Loucy (cell line): ENCODE measurements around the gene DHRS2.

Source experiments
- H2AFZ ChIP-seq: fragments of 200-600 bp; sonication (generic); 2 replicates; pipeline ENCODE4 v1.6.0; 2016; ENCODE audit warnings: antibody characterized with exemption, mild to moderate bottlenecking, low read length, moderate library complexity
- H3F3A ChIP-seq: fragments of 200-600 bp; 2 replicates; pipeline ENCODE4 v1.6.0; 2016; ENCODE audit warnings: antibody characterized with exemption, low read depth, mild to moderate bottlenecking
- H3K27me3 ChIP-seq: fragments of 200-600 bp; sonication (generic); 2 replicates; pipeline ENCODE4 v1.6.1; 2014; ENCODE audit warnings: low read length, mild to moderate bottlenecking; ENCODE audit not compliant: insufficient read depth, poor library complexity, severe bottlenecking
- H3K36me3 ChIP-seq: fragments of 200-600 bp; sonication (generic); 2 replicates; pipeline ENCODE4 v1.6.1; 2016; ENCODE audit warnings: low read length; ENCODE audit not compliant: insufficient read depth
- H3K4me1 ChIP-seq: fragments of 200-600 bp; sonication (generic); 2 replicates; pipeline ENCODE4 v1.5.1; 2014; ENCODE audit warnings: low read length, mild to moderate bottlenecking; ENCODE audit not compliant: insufficient read depth, poor library complexity, severe bottlenecking
- H3K4me2 ChIP-seq: fragments of 200-600 bp; sonication (generic); 2 replicates; pipeline ENCODE4 v1.6.0; 2014; ENCODE audit warnings: antibody characterized with exemption, low read length, low read depth, mild to moderate bottlenecking; ENCODE audit not compliant: poor library complexity, severe bottlenecking
- H3K4me3 ChIP-seq: fragments of 200-600 bp; sonication (generic); 2 replicates; pipeline ENCODE4 v1.5.1; 2014; ENCODE audit warnings: low read length, mild to moderate bottlenecking, mixed read lengths; ENCODE audit not compliant: poor library complexity, severe bottlenecking
- H3K79me2 ChIP-seq: fragments of 200-600 bp; sonication (generic); 2 replicates; pipeline ENCODE4 v1.6.1; 2014; ENCODE audit warnings: low read length; ENCODE audit not compliant: insufficient read depth
- H3K9ac ChIP-seq: fragments of 200-600 bp; sonication (generic); 2 replicates; pipeline ENCODE4 v1.6.0; 2014; ENCODE audit warnings: mild to moderate bottlenecking, low read depth, low read length, moderate library complexity; ENCODE audit not compliant: poor library complexity, severe bottlenecking
- H3K9me2 ChIP-seq: fragments of 200-600 bp; sonication (generic); replicated peaks from 2 replicates; pipeline ENCODE4 v1.6.1; 2016; ENCODE audit warnings: low read depth, low read length, mixed read lengths
- H3K9me3 ChIP-seq: fragments of 200-600 bp; sonication (generic); 2 replicates; pipeline ENCODE4 v1.6.1; 2014; ENCODE audit warnings: mild to moderate bottlenecking, antibody characterized with exemption, low read length, low read depth; ENCODE audit not compliant: insufficient read depth
- H4K20me1 ChIP-seq: fragments of 200-600 bp; sonication (generic); 2 replicates; pipeline ENCODE4 v1.6.0; 2014; ENCODE audit warnings: antibody characterized with exemption, low read length, mild to moderate bottlenecking; ENCODE audit not compliant: insufficient read depth, poor library complexity, severe bottlenecking
- CTCF ChIP-seq: fragments of 200-600 bp; sonication (generic); conservative IDR thresholded peaks from 2 replicates; pipeline ENCODE4 v1.5.1; 2014; ENCODE audit warnings: mild to moderate bottlenecking, antibody characterized with exemption, low read length
- EZH2phosphoT487 ChIP-seq: fragments of 200-600 bp; IDR thresholded peaks from 2 replicates; pipeline ENCODE4 v1.6.1; 2018; ENCODE audit warnings: antibody characterized with exemption, mild to moderate bottlenecking, moderate library complexity, borderline replicate concordance

Gene DHRS2

GRCh38 chr14:23647619-23648018 lies 11.5 kb downstream of the DHRS2 start:
- H3K9me2 ChIP-seq: no peaks in the 10 kb centered on the region
- no peak overlapping the region for H3K4me3 ChIP-seq
- no peaks in the 10 kb centered on the region for H3K9me3 ChIP-seq
- no peaks in the 10 kb centered on the region for H3K4me1 ChIP-seq
- H3K4me2 ChIP-seq: no peak overlapping the region
- no peaks in the 10 kb centered on the region for H3K27me3 ChIP-seq
- no peak overlapping the region for H3K9ac ChIP-seq
- H4K20me1 ChIP-seq: no peaks in the 10 kb centered on the region
- no peaks in the 10 kb centered on the region for H3F3A ChIP-seq
- no peak overlapping the region for H2AFZ ChIP-seq
- no peaks in the 10 kb centered on the region for H3K36me3 ChIP-seq
- H3K79me2 ChIP-seq: no peaks in the 10 kb centered on the region
- TF ChIP-seq EZH2phosphoT487 (no peak), CTCF (no peak)

- Histone ChIP-seq H3K79me2 (no peaks in the 10 kb centered on the region), H3K9me2 (no peaks in the 10 kb centered on the region), H2AFZ (no peak overlapping the region), H3F3A (no peaks in the 10 kb centered on the region), H3K36me3 (no peaks in the 10 kb centered on the region), H3K9ac (no peak overlapping the region), H4K20me1 (no peaks in the 10 kb centered on the region), H3K27me3 (no peaks in the 10 kb centered on the region), H3K9me3 (no peaks in the 10 kb centered on the region), H3K4me3 (no peak overlapping the region), H3K4me1 (no peaks in the 10 kb centered on the region), H3K4me2 (no peak overlapping the region)
- TF ChIP-seq CTCF (no peak), EZH2phosphoT487 (no peak)
Measured at GRCh38 chr14:23648764-23649460, 12.7 kb downstream of the DHRS2 start.

- Histone ChIP-seq H3K4me1 (no peaks in the 10 kb centered on the region), H3K27me3 (no peaks in the 10 kb centered on the region), H3K4me3 (no peak overlapping the region), H3K79me2 (no peaks in the 10 kb centered on the region), H3K9me3 (no peaks in the 10 kb centered on the region), H3K9ac (no peak overlapping the region), H3F3A (no peaks in the 10 kb centered on the region), H3K9me2 (no peaks in the 10 kb centered on the region), H3K36me3 (no peaks in the 10 kb centered on the region), H2AFZ (no peak overlapping the region), H4K20me1 (no peaks in the 10 kb centered on the region), H3K4me2 (no peak overlapping the region)
- no peak for TF ChIP-seq CTCF
- no peak for TF ChIP-seq EZH2phosphoT487
Measured at GRCh38 chr14:23650506-23650905, 14.3 kb downstream of the DHRS2 start.
